Liver (tissue), 9 donors: ENCODE data around the gene SMYD3. TPM values are rescaled to one million over a fixed set of nuclear protein-coding genes. Genes with fewer than 3 reads are reported as not detected.

ENCODE experiments used
- DNase-seq: peaks from one replicate; pipeline ENCODE4 v3.0.0-alpha.2; 2017; ENCODE audit warnings: low spot score
- H3K27ac ChIP-seq, 2 donors: one replicate each; pipeline ENCODE4 v1.7.0; 2013; ENCODE audit warnings: inconsistent platforms in 2 of 2, low read length in 2 of 2, control low read depth in 1 of 2, low read depth in 1 of 2, mild to moderate bottlenecking in 1 of 2
- H3K27me3 ChIP-seq, 4 donors: one replicate each; pipeline versions ENCODE4 v1.6.1 to v1.7.0; 2013; ENCODE audit warnings: low read length in 3 of 4, inconsistent platforms in 1 of 4, mild to moderate bottlenecking in 1 of 4, moderate library complexity in 1 of 4; ENCODE audit not compliant: control insufficient read depth in 4 of 4, insufficient read depth in 4 of 4
- H3K36me3 ChIP-seq, 4 donors: one replicate each; pipeline versions ENCODE4 v1.6.1 to v1.7.0; 2013; ENCODE audit warnings: low read length in 3 of 4, mild to moderate bottlenecking in 3 of 4, low read depth in 1 of 4, moderate library complexity in 1 of 4; ENCODE audit not compliant: control insufficient read depth in 4 of 4, insufficient read depth in 3 of 4
- H3K4me1 ChIP-seq, 4 donors: one replicate each; pipeline versions ENCODE4 v1.6.1 to v1.7.0; 2013; ENCODE audit warnings: low read length in 3 of 4, mild to moderate bottlenecking in 3 of 4, moderate library complexity in 1 of 4; ENCODE audit not compliant: control insufficient read depth in 4 of 4, insufficient read depth in 4 of 4
- H3K4me3 ChIP-seq, 3 donors: one replicate each; pipeline versions ENCODE4 v1.6.1 to v1.7.0; 2013; ENCODE audit warnings: low read length in 3 of 3, control low read depth in 1 of 3, low read depth in 1 of 3, mild to moderate bottlenecking in 1 of 3
- H3K9ac ChIP-seq, 2 donors: one replicate each; pipeline ENCODE4 v1.7.0; 2013; ENCODE audit warnings: low read length in 2 of 2, mild to moderate bottlenecking in 2 of 2, moderate library complexity in 2 of 2, control low read depth in 1 of 2, low read depth in 1 of 2
- H3K9me3 ChIP-seq, 4 donors: one replicate each; pipeline versions ENCODE4 v1.6.1 to v1.7.0; 2013; ENCODE audit warnings: low read length in 3 of 4; ENCODE audit not compliant: control insufficient read depth in 4 of 4
- ATF3 ChIP-seq: IDR thresholded peaks from 2 replicates; pipeline ENCODE4 v1.6.1; 2016; ENCODE audit warnings: antibody characterized with exemption
- CTCF ChIP-seq: fragments of 150-350 bp; IDR thresholded peaks from 2 replicates; pipeline ENCODE4 v1.5.1; 2017; ENCODE audit warnings: improper control_type of control experiment, low read depth, low read length; ENCODE audit not compliant: missing input control
- EGR1 ChIP-seq, 2 donors: IDR thresholded peaks; 2 replicates each; pipeline ENCODE4 v1.6.1; 2016 to 2018; ENCODE audit warnings: antibody characterized with exemption in 2 of 2, low read depth in 2 of 2
- FOXA1 ChIP-seq: IDR thresholded peaks from 2 replicates; pipeline ENCODE4 v1.6.1; 2016; ENCODE audit warnings: antibody characterized with exemption
- FOXA2 ChIP-seq: IDR thresholded peaks from 2 replicates; pipeline ENCODE4 v1.6.1; 2016; ENCODE audit warnings: antibody characterized with exemption
- GABPA ChIP-seq, 2 donors: IDR thresholded peaks in 1 of 2; conservative IDR thresholded peaks in 1 of 2; 2 replicates each; pipeline ENCODE4 v1.6.1; 2016; ENCODE audit warnings: antibody characterized with exemption in 2 of 2, mild to moderate bottlenecking in 1 of 2, moderate library complexity in 1 of 2
- HNF4A ChIP-seq, 2 donors: conservative IDR thresholded peaks; 2 replicates each; pipeline ENCODE4 v1.6.1; 2016; ENCODE audit warnings: antibody characterized with exemption in 2 of 2, mild to moderate bottlenecking in 2 of 2
- HNF4G ChIP-seq: IDR thresholded peaks from 2 replicates; pipeline ENCODE4 v1.6.1; 2016; ENCODE audit warnings: antibody characterized with exemption
- JUND ChIP-seq, 2 donors: IDR thresholded peaks; 2 replicates each; pipeline ENCODE4 v1.6.1; 2016; ENCODE audit warnings: antibody characterized with exemption in 2 of 2
- MAX ChIP-seq: IDR thresholded peaks from 2 replicates; pipeline ENCODE4 v1.6.1; 2016; ENCODE audit warnings: antibody characterized with exemption
- NR2F2 ChIP-seq: IDR thresholded peaks from 2 replicates; pipeline ENCODE4 v1.6.1; 2016; ENCODE audit warnings: antibody characterized with exemption
- RAD21 ChIP-seq, 2 donors: IDR thresholded peaks; 2 replicates each; pipeline ENCODE4 v1.6.1; 2016; ENCODE audit warnings: antibody characterized with exemption in 2 of 2, mild to moderate bottlenecking in 2 of 2
- REST ChIP-seq: IDR thresholded peaks from 2 replicates; pipeline ENCODE4 v1.6.1; 2016; ENCODE audit warnings: antibody characterized with exemption, mild to moderate bottlenecking
- RXRA ChIP-seq, 2 donors: IDR thresholded peaks; 2 replicates each; pipeline ENCODE4 v1.6.1; 2017 to 2018; ENCODE audit warnings: antibody characterized with exemption in 2 of 2, mild to moderate bottlenecking in 1 of 2
- SP1 ChIP-seq: IDR thresholded peaks from 2 replicates; pipeline ENCODE4 v1.6.1; 2018; ENCODE audit warnings: antibody characterized with exemption, mild to moderate bottlenecking
- TAF1 ChIP-seq: conservative IDR thresholded peaks from 2 replicates; pipeline ENCODE4 v1.6.1; 2016; ENCODE audit warnings: antibody characterized with exemption, mild to moderate bottlenecking
- YY1 ChIP-seq: IDR thresholded peaks from 2 replicates; pipeline ENCODE4 v1.6.1; 2016; ENCODE audit warnings: antibody characterized with exemption, mild to moderate bottlenecking
- ZBTB33 ChIP-seq: IDR thresholded peaks from 2 replicates; pipeline ENCODE4 v1.6.1; 2016; ENCODE audit warnings: antibody characterized with exemption
- WGBS: extraction: QIAGEN DNeasy Blood & Tissue Kit; methylation state at CpG from one replicate; pipeline ENCODE4 v1.1.7; 2013; 5-methylcytosine and 5-hydroxymethylcytosine counted together
- polyA plus RNA-seq, 2 donors: library from polyadenylated mRNA; stranded (reverse) in 1 of 2; unstranded in 1 of 2; fragments of 200-250 nt in 1 of 2; fragments of >200 nt in 1 of 2; fragmentation: Nextera tagmentation in 1 of 2; extraction: Ambion mirVana in 1 of 2; gene quantifications; one replicate each; pipeline versions ENCODE4 v1.2.1 to v1.2.3, GENCODE V29; 2013 to 2015
- total RNA-seq, 2 donors: library from RNA; depleted of rRNA; stranded (reverse); fragments of >200 nt; gene quantifications; one replicate each; pipeline ENCODE4 v1.2.3, GENCODE V29; 2014
- donor health status: healthy.
- donor health status: healthy.
- donor health status: healthy.
- donor health status: healthy.
- donor health status: healthy.

The SMYD3 gene
- total and polyA plus RNA-seq, 4 donors: 3.1 to 9.1 (median 8.0) TPM

- Histone ChIP-seq H3K27me3 (no peaks in the 10 kb centered on the region), H3K4me3 (no peak overlapping the region), H3K9me3 (no peaks in the 10 kb centered on the region), H3K9ac (no peak overlapping the region), H3K27ac (no peak overlapping the region), H3K4me1 (no peaks in the 10 kb centered on the region), H3K36me3 (peaks cover 0 to 2% (median 0%) of the 10 kb centered on the region in 4 donors)
- WGBS: 88% methylated on average over 4 of the region's 4 CpGs
- DNase-seq: no peak
- no peak for TF ChIP-seq REST
- TF ChIP-seq MAX: no peak
- no peak for TF ChIP-seq RAD21 (IDR thresholded peaks at IDR 0.05)
- TF ChIP-seq FOXA2: no peak
- TF ChIP-seq RXRA (IDR thresholded peaks at IDR 0.05): no peak
- TF ChIP-seq ATF3: no peak
- no peak for TF ChIP-seq NR2F2
- no peak for TF ChIP-seq HNF4A (conservative IDR thresholded peaks at IDR 0.05)
- TF ChIP-seq TAF1: no peak
Observed at GRCh38 chr1:246091477-246091876, 415.6 kb downstream of the SMYD3 start.

GRCh38 chr1:246086191-246086590 is 420.9 kb downstream of the SMYD3 start:
- Histone ChIP-seq H3K4me1 (no peaks in the 10 kb centered on the region), H3K27ac (no peak overlapping the region), H3K36me3 (peaks cover 0 to 2% (median 0%) of the 10 kb centered on the region in 4 donors), H3K4me3 (no peak overlapping the region), H3K9me3 (peaks cover 0 to 3% (median 3%) of the 10 kb centered on the region in 4 donors), H3K27me3 (no peaks in the 10 kb centered on the region), H3K9ac (no peak overlapping the region)
- DNase-seq: no peak
- 96% methylated on average over 5 of the region's 5 CpGs for WGBS
- no peak for TF ChIP-seq FOXA2
- no peak for TF ChIP-seq ZBTB33
- TF ChIP-seq REST: no peak
- TF ChIP-seq GABPA (IDR thresholded peaks at IDR 0.05 in 1 of 2, conservative IDR thresholded peaks at IDR 0.05 in 1 of 2): no peak
- no peak for TF ChIP-seq FOXA1
- no peak for TF ChIP-seq RAD21 (IDR thresholded peaks at IDR 0.05)
- TF ChIP-seq CTCF: no peak
- TF ChIP-seq EGR1 (IDR thresholded peaks at IDR 0.05; ENCODE audit: low read depth in 2 of 2): no peak
- TF ChIP-seq HNF4A (conservative IDR thresholded peaks at IDR 0.05): no peak
- no peak for TF ChIP-seq MAX
- TF ChIP-seq RXRA (IDR thresholded peaks at IDR 0.05): no peak
- no peak for TF ChIP-seq TAF1
- no peak for TF ChIP-seq SP1
- no peak for TF ChIP-seq YY1
- no peak for TF ChIP-seq HNF4G
- TF ChIP-seq ATF3: no peak
- TF ChIP-seq NR2F2: no peak
- no peak for TF ChIP-seq JUND (IDR thresholded peaks at IDR 0.05)
